NCI-H1694 treated with DMSO at 0.1 percent for 48 hours (cell line): ENCODE measurements around the gene GRID2.

Experiments used
- DNase-seq: peaks from one replicate; lab custom pipeline; 2025; lab: John Stamatoyannopoulos, UW

GRID2 gene

GRCh38 chr4:93748373-93749291 lies 1444.9 kb downstream of the GRID2 start:
- no peak for DNase-seq

- DNase-seq: no peak
Measured at GRCh38 chr4:93749292-93749761, 1445.6 kb downstream of the GRID2 start.

GRCh38 chr4:93751411-93751810 lies 1447.6 kb downstream of the GRID2 start:
- no peak for DNase-seq

GRCh38 chr4:93756101-93756500 lies 1452.3 kb downstream of the GRID2 start:
- DNase-seq: no peak

GRCh38 chr4:93759506-93759905 lies 1455.7 kb downstream of the GRID2 start:
- DNase-seq: no peak

- no peak for DNase-seq
Measured at GRCh38 chr4:93760284-93760683, 1456.5 kb downstream of the GRID2 start.

- no peak for DNase-seq
Measured at GRCh38 chr4:93761286-93761685, 1457.5 kb downstream of the GRID2 start.

- DNase-seq: peak; percentile 47
Measured at GRCh38 chr4:93764639-93765246, 1461.0 kb downstream of the GRID2 start.

- DNase-seq: no peak
Measured at GRCh38 chr4:93767917-93768316, 1464.2 kb downstream of the GRID2 start.

- no peak for DNase-seq
Measured at GRCh38 chr4:93770201-93770600, 1466.4 kb downstream of the GRID2 start.

- DNase-seq: no peak
Measured at GRCh38 chr4:93771640-93772411, 1468.1 kb downstream of the GRID2 start.

GRCh38 chr4:93772858-93773257 lies 1469.1 kb downstream of the GRID2 start:
- DNase-seq: no peak

GRCh38 chr4:93775551-93775950 lies 1471.8 kb downstream of the GRID2 start:
- DNase-seq: no peak

GRCh38 chr4:93776386-93777080 lies 1472.8 kb downstream of the GRID2 start:
- peak; percentile 21 for DNase-seq

GRCh38 chr4:93777081-93777460 lies 1473.3 kb downstream of the GRID2 start:
- DNase-seq: no peak

- no peak for DNase-seq
Measured at GRCh38 chr4:93779228-93779627, 1475.5 kb downstream of the GRID2 start.

- no peak for DNase-seq
Measured at GRCh38 chr4:93780080-93780479, 1476.3 kb downstream of the GRID2 start.

- DNase-seq: no peak
Measured at GRCh38 chr4:93781198-93781597, 1477.4 kb downstream of the GRID2 start.

- no peak for DNase-seq
Measured at GRCh38 chr4:93786149-93786548, 1482.4 kb downstream of the GRID2 start.

- DNase-seq: peak; percentile 11
Measured at GRCh38 chr4:93788712-93789111, 1484.9 kb downstream of the GRID2 start.

- peak; percentile 46 for DNase-seq
Measured at GRCh38 chr4:93791570-93792195, 1487.9 kb downstream of the GRID2 start.
